ENCODE data around the gene NT5C3A.

NT5C3A gene

DNA sequence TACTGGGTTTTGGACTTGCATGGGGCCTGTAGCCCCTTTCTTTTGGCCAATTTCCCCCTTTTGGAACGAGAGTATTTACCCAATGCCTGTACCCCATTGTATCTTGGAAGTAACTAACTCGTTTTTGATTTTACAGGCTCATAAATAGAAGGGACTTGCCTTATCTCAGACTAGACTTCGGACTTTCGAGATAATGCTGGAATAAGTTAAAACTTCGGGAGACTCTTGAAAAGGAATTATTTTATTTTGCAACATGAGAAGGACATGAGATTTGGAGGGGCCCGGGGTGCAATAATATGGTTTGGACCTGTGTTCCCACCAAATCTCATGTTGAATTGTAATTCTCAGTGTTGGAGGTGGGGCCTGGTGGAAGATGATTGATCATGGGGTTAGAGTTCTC is 8.3 kb upstream of the NT5C3A start:
- H3K4me1 ChIP-seq (ENCODE audit: insufficient read depth, low read length, poor library complexity, severe bottlenecking) = peaks cover 1% of the 10 kb centered on the region
- no peaks in the 10 kb centered on the region for H3K36me3 ChIP-seq (ENCODE audit: insufficient read depth, low read length)
- no peaks in the 10 kb centered on the region for H3K27me3 ChIP-seq (ENCODE audit: insufficient read depth, low read length, poor library complexity, severe bottlenecking)
- no peaks in the 10 kb centered on the region for H3F3A ChIP-seq (ENCODE audit: low read depth)
- H4K20me1 ChIP-seq (ENCODE audit: insufficient read depth, low read length, poor library complexity, severe bottlenecking) = no peaks in the 10 kb centered on the region
- no peak overlapping the region for H3K4me3 ChIP-seq (ENCODE audit: low read length, poor library complexity, severe bottlenecking)
- peaks cover 4% of the 10 kb centered on the region; the same call in 1 of the 2 replicates for H3K9me3 ChIP-seq (ENCODE audit: insufficient read depth, low read depth, low read length)
- no peak overlapping the region for H3K9ac ChIP-seq (ENCODE audit: low read depth, low read length, poor library complexity, severe bottlenecking)
- no peaks in the 10 kb centered on the region for H3K9me2 ChIP-seq (replicated peaks; ENCODE audit: low read depth, low read length)
- H2AFZ ChIP-seq (ENCODE audit: low read length) = no peak overlapping the region
- no peak overlapping the region for H3K4me2 ChIP-seq (ENCODE audit: low read depth, low read length, poor library complexity, severe bottlenecking)
- no peaks in the 10 kb centered on the region for H3K79me2 ChIP-seq (ENCODE audit: insufficient read depth, low read length)
- TF ChIP-seq EZH2phosphoT487 (IDR thresholded peaks at IDR 0.05; ENCODE audit: borderline replicate concordance) (no peak), CTCF (conservative IDR thresholded peaks at IDR 0.05; ENCODE audit: low read length) (no peak)

GRCh38 chr7:33070277-33070676 is 7.7 kb upstream of the NT5C3A start:
- Histone ChIP-seq H3K4me2 (ENCODE audit: low read depth, low read length, poor library complexity, severe bottlenecking) (no peak overlapping the region), H3K36me3 (ENCODE audit: insufficient read depth, low read length) (no peaks in the 10 kb centered on the region), H3K27me3 (ENCODE audit: insufficient read depth, low read length, poor library complexity, severe bottlenecking) (no peaks in the 10 kb centered on the region), H4K20me1 (ENCODE audit: insufficient read depth, low read length, poor library complexity, severe bottlenecking) (no peaks in the 10 kb centered on the region), H3K4me1 (ENCODE audit: insufficient read depth, low read length, poor library complexity, severe bottlenecking) (no peaks in the 10 kb centered on the region), H2AFZ (ENCODE audit: low read length) (no peak overlapping the region), H3K4me3 (ENCODE audit: low read length, poor library complexity, severe bottlenecking) (no peak overlapping the region), H3K9me3 (ENCODE audit: insufficient read depth, low read depth, low read length) (peaks cover 4% of the 10 kb centered on the region; the same call in 1 of the 2 replicates), H3K9me2 (replicated peaks; ENCODE audit: low read depth, low read length) (no peaks in the 10 kb centered on the region), H3F3A (ENCODE audit: low read depth) (no peaks in the 10 kb centered on the region), H3K9ac (ENCODE audit: low read depth, low read length, poor library complexity, severe bottlenecking) (no peak overlapping the region), H3K79me2 (ENCODE audit: insufficient read depth, low read length) (no peaks in the 10 kb centered on the region)
- TF ChIP-seq CTCF (conservative IDR thresholded peaks at IDR 0.05; ENCODE audit: low read length) = no peak
- no peak for TF ChIP-seq EZH2phosphoT487 (IDR thresholded peaks at IDR 0.05; ENCODE audit: borderline replicate concordance)

GRCh38 chr7:33067921-33068320 is 5.3 kb upstream of the NT5C3A start:
- H4K20me1 ChIP-seq (ENCODE audit: insufficient read depth, low read length, poor library complexity, severe bottlenecking) = no peaks in the 10 kb centered on the region
- H3K27me3 ChIP-seq (ENCODE audit: insufficient read depth, low read length, poor library complexity, severe bottlenecking) = no peaks in the 10 kb centered on the region
- TF ChIP-seq CTCF (conservative IDR thresholded peaks at IDR 0.05; ENCODE audit: low read length) (no peak), EZH2phosphoT487 (IDR thresholded peaks at IDR 0.05; ENCODE audit: borderline replicate concordance) (no peak)
- no peaks in the 10 kb centered on the region for H3K79me2 ChIP-seq (ENCODE audit: insufficient read depth, low read length)
- H3K9me2 ChIP-seq (replicated peaks; ENCODE audit: low read depth, low read length) = no peaks in the 10 kb centered on the region
- H3F3A ChIP-seq (ENCODE audit: low read depth) = no peaks in the 10 kb centered on the region
- no peak overlapping the region for H2AFZ ChIP-seq (ENCODE audit: low read length)
- no peak overlapping the region for H3K4me3 ChIP-seq (ENCODE audit: low read length, poor library complexity, severe bottlenecking)
- no peaks in the 10 kb centered on the region for H3K36me3 ChIP-seq (ENCODE audit: insufficient read depth, low read length)
- peaks cover 9% of the 10 kb centered on the region for H3K4me1 ChIP-seq (ENCODE audit: insufficient read depth, low read length, poor library complexity, severe bottlenecking)
- H3K4me2 ChIP-seq (ENCODE audit: low read depth, low read length, poor library complexity, severe bottlenecking) = no peak overlapping the region
- no peak overlapping the region for H3K9ac ChIP-seq (ENCODE audit: low read depth, low read length, poor library complexity, severe bottlenecking)
- H3K9me3 ChIP-seq (ENCODE audit: insufficient read depth, low read depth, low read length) = peaks cover 4% of the 10 kb centered on the region; the same call in 1 of the 2 replicates
